WTC11 (cell line): ENCODE data around the gene IL17RA. TPM values are rescaled to one million over a fixed set of nuclear protein-coding genes. Genes with fewer than 3 reads are reported as not detected.
A peak's percentile ranks its signal among the peaks of the same experiment; 100 is the strongest.

ENCODE experiments used
- ATAC-seq: fragments of 200-7000 bp; cut with Tn5 transposase; 2 replicates; pipeline ENCODE4 v1.10.0; 2021; ENCODE audit warnings: mild to moderate bottlenecking, moderate library complexity
- CTCF ChIA-PET: fragments of 300-600 bp; sonication (Branson Sonifier 250); formaldehyde crosslinking; loops from one replicate; lab custom pipeline; 2021; ENCODE audit warnings: antibody characterized with exemption; lab: Charles Lee
- POLR2A ChIA-PET: fragments of 350-600 bp; sonication (Branson Sonifier 250); formaldehyde crosslinking; loops from one replicate; lab custom pipeline; 2021; ENCODE audit warnings: antibody characterized with exemption; lab: Charles Lee
- DNase-seq: peaks from one replicate; pipeline ENCODE4 v3.0.0; 2021; ENCODE audit warnings: low spot score
- H3K27ac Mint-ChIP-seq: 2 replicates; pipeline ENCODE4 v1.8.0; 2021; ENCODE audit warnings: mixed read lengths
- H3K27me3 Mint-ChIP-seq: 2 replicates; pipeline ENCODE4 v1.8.0; 2021; ENCODE audit warnings: low read depth, mild to moderate bottlenecking, moderate library complexity, mixed read lengths
- H3K36me3 Mint-ChIP-seq: 2 replicates; pipeline ENCODE4 v1.8.0; 2021; ENCODE audit warnings: mixed read lengths
- H3K4me1 Mint-ChIP-seq: 2 replicates; pipeline ENCODE4 v1.8.0; 2022; ENCODE audit warnings: mixed read lengths
- H3K4me3 Mint-ChIP-seq: 2 replicates; pipeline ENCODE4 v1.8.0; 2021; ENCODE audit warnings: mild to moderate bottlenecking, moderate library complexity, mixed read lengths
- H3K9me3 Mint-ChIP-seq: 2 replicates; pipeline ENCODE4 v1.8.0; 2021; ENCODE audit warnings: mixed read lengths
- ARID4B ChIP-seq: sonication (generic); formaldehyde crosslinking; IDR thresholded peaks from 2 replicates; pipeline ENCODE4 v1.8.0; 2023; ENCODE audit warnings: missing genetic modification reagents, mild to moderate bottlenecking, borderline replicate concordance
- ATF1 ChIP-seq: sonication (generic); formaldehyde crosslinking; IDR thresholded peaks from 2 replicates; pipeline ENCODE4 v1.8.1; 2023; ENCODE audit warnings: mild to moderate bottlenecking, moderate library complexity, missing genetic modification reagents
- CREM ChIP-seq: sonication (generic); formaldehyde crosslinking; IDR thresholded peaks from 2 replicates; pipeline ENCODE4 v1.8.1; 2022; ENCODE audit warnings: mild to moderate bottlenecking, missing genetic modification reagents, moderate library complexity
- FOXJ3 ChIP-seq: sonication (generic); formaldehyde crosslinking; IDR thresholded peaks from 2 replicates; pipeline ENCODE4 v1.9.0; 2021; ENCODE audit warnings: missing genetic modification reagents, mild to moderate bottlenecking, borderline replicate concordance
- FOXK1 ChIP-seq: sonication (generic); formaldehyde crosslinking; IDR thresholded peaks from 2 replicates; pipeline ENCODE4 v1.8.0; 2022; ENCODE audit warnings: mild to moderate bottlenecking, moderate library complexity, missing genetic modification reagents
- FOXP1 ChIP-seq: sonication (generic); formaldehyde crosslinking; IDR thresholded peaks from 2 replicates; pipeline ENCODE4 v1.8.0; 2022; ENCODE audit warnings: missing genetic modification reagents, mild to moderate bottlenecking, moderate library complexity, borderline replicate concordance
- MAX ChIP-seq: sonication (generic); formaldehyde crosslinking; IDR thresholded peaks from 2 replicates; pipeline ENCODE4 v1.8.0; 2022; ENCODE audit warnings: mild to moderate bottlenecking, missing genetic modification reagents
- MYBL2 ChIP-seq: sonication (generic); formaldehyde crosslinking; IDR thresholded peaks from 2 replicates; pipeline ENCODE4 v1.8.1; 2023; ENCODE audit warnings: mild to moderate bottlenecking, moderate library complexity, missing genetic modification reagents
- OVOL2 ChIP-seq: fragments of 250-450 bp; sonication (Bioruptor Pico); IDR thresholded peaks from 2 replicates; pipeline ENCODE4 v1.9.0; 2021; ENCODE audit warnings: mild to moderate bottlenecking, borderline replicate concordance
- PRDM15 ChIP-seq: sonication (generic); formaldehyde crosslinking; IDR thresholded peaks from 2 replicates; pipeline ENCODE4 v1.8.0; 2022; ENCODE audit warnings: missing genetic modification reagents
- SMAD4 ChIP-seq: sonication (generic); formaldehyde crosslinking; IDR thresholded peaks from 2 replicates; pipeline ENCODE4 v1.8.0; 2022; ENCODE audit warnings: mild to moderate bottlenecking, missing genetic modification reagents
- TCF7 ChIP-seq: sonication (generic); formaldehyde crosslinking; IDR thresholded peaks from 2 replicates; pipeline ENCODE4 v1.8.0; 2022; ENCODE audit warnings: mild to moderate bottlenecking, low read depth, missing genetic modification reagents, moderate library complexity
- USF1 ChIP-seq: sonication (generic); formaldehyde crosslinking; IDR thresholded peaks from 2 replicates; pipeline ENCODE4 v1.8.0; 2022; ENCODE audit warnings: mild to moderate bottlenecking, missing genetic modification reagents
- ZMAT4 ChIP-seq: fragments of 250-450 bp; sonication (Bioruptor Pico); IDR thresholded peaks from 2 replicates; pipeline ENCODE4 v1.9.0; 2021; ENCODE audit warnings: mild to moderate bottlenecking
- ZNF138 ChIP-seq: sonication (generic); formaldehyde crosslinking; conservative IDR thresholded peaks from 2 replicates; pipeline ENCODE4 v1.8.1; 2022; ENCODE audit warnings: mild to moderate bottlenecking, moderate library complexity, missing genetic modification reagents
- ZNF281 ChIP-seq: sonication (generic); formaldehyde crosslinking; IDR thresholded peaks from 2 replicates; pipeline ENCODE4 v1.8.0; 2023; ENCODE audit warnings: mild to moderate bottlenecking, missing genetic modification reagents
- ZNF396 ChIP-seq: fragments of 250-450 bp; sonication (Bioruptor Pico); IDR thresholded peaks from 2 replicates; pipeline ENCODE4 v1.8.0; 2021; ENCODE audit warnings: mild to moderate bottlenecking, moderate library complexity, borderline replicate concordance
- ZNF423 ChIP-seq: fragments of 250-450 bp; sonication (Bioruptor Pico); IDR thresholded peaks from 2 replicates; pipeline ENCODE4 v2.1.2; 2022; ENCODE audit warnings: mild to moderate bottlenecking, moderate library complexity
- ZSCAN18 ChIP-seq: fragments of 250-450 bp; sonication (Bioruptor Pico); IDR thresholded peaks from 2 replicates; pipeline ENCODE4 v2.1.2; 2022; ENCODE audit warnings: mild to moderate bottlenecking, moderate library complexity
- total RNA-seq: library from RNA; stranded (reverse); gene quantifications from 3 replicates; pipeline ENCODE4 v1.2.3, GENCODE V29; 2021

Gene IL17RA
- total RNA-seq, 1 experiment from 2014 or later = 7.9 TPM

- TF ChIP-seq PRDM15 (CRISPR knock-in tag) (no peak), ZSCAN18 (CRISPR knock-in tag) (no peak), FOXK1 (CRISPR knock-in tag) (no peak), USF1 (peak; percentile 55; the same call in 1 of the 2 replicates), TCF7 (CRISPR knock-in tag) (no peak), MYBL2 (CRISPR knock-in tag) (0 out of 2 replicates have a peak, but pooled peaks have one; percentile 4), OVOL2 (CRISPR knock-in tag) (no peak), ZNF281 (CRISPR knock-in tag) (no peak), ZNF423 (CRISPR knock-in tag) (no peak), ZNF396 (CRISPR knock-in tag) (no peak), MAX (CRISPR knock-in tag) (peak; percentile 74), FOXJ3 (CRISPR knock-in tag) (no peak)
Observed at GRCh38 chr22:17085277-17086181, 729 bp downstream of the IL17RA start (continued).

- peak overlapping the region; percentile 71 for H3K4me3 Mint-ChIP-seq
- ChIA-PET CTCF (interaction anchor here (0.9 to 2.5 kb wide), 5 partner anchors 9 to 86 kb away, joined by 3 to 18 read pairs (median 5); no protein-coding TSS in a partner anchor), POLR2A (no interaction called here)
- no peak overlapping the region for H3K27ac Mint-ChIP-seq
- no peaks in the 10 kb centered on the region for H3K36me3 Mint-ChIP-seq
- H3K9me3 Mint-ChIP-seq = no peaks in the 10 kb centered on the region
- H3K27me3 Mint-ChIP-seq = peaks cover 34% of the 10 kb centered on the region
- ATAC-seq (no peak), DNase-seq (no peak)
- H3K4me1 Mint-ChIP-seq = peaks cover 25% of the 10 kb centered on the region
- TF ChIP-seq SMAD4 (CRISPR knock-in tag) (no peak), ATF1 (CRISPR knock-in tag) (no peak), ZSCAN18 (CRISPR knock-in tag) (no peak), OVOL2 (CRISPR knock-in tag) (no peak), ZMAT4 (CRISPR knock-in tag) (no peak), CREM (CRISPR knock-in tag) (no peak), ZNF138 (CRISPR knock-in tag) (no peak), ARID4B (no peak), FOXP1 (CRISPR knock-in tag) (no peak)
Observed at GRCh38 chr22:17086296-17086695, 1.5 kb downstream of the IL17RA start.
